ENCODE results near the gene MAP7.

The MAP7 gene

GRCh38 chr6:136550330-136551071 is at the start of gene MAP7:
MAP7 (minus strand) TSS chr6:136550422; CDS start chr6:136550408, 14 bp downstream.
- no peaks in the 10 kb centered on the region for H3K79me2 ChIP-seq (ENCODE audit: low read length)
- no peak within 1 kb of the TSS for H3K9ac ChIP-seq (ENCODE audit: low read length)
- H3K9me3 ChIP-seq (ENCODE audit: insufficient read depth, low read length): no peaks in the 10 kb centered on the region
- no peak within 1 kb of the TSS for H3K27ac ChIP-seq (ENCODE audit: low read length)
- no peaks in the 10 kb centered on the region for H3K36me3 ChIP-seq (replicated peaks; ENCODE audit: low read depth, low read length)
- no peaks in the 10 kb centered on the region for H4K20me1 ChIP-seq (ENCODE audit: insufficient read depth, low read length)
- no peak within 1 kb of the TSS for H2AFZ ChIP-seq (ENCODE audit: low read depth, low read length)
- no peaks in the 10 kb centered on the region for H3K4me1 ChIP-seq (ENCODE audit: low read length)
- no peaks in the 10 kb centered on the region for H3K27me3 ChIP-seq (ENCODE audit: low read depth, low read length)
- H3K4me3 ChIP-seq (ENCODE audit: low read length): peak within 1 kb of the TSS; percentile 84
- peak within 1 kb of the TSS; percentile 64 for H3K4me2 ChIP-seq (ENCODE audit: low read length)
- TF ChIP-seq EZH2phosphoT487 (IDR thresholded peaks at IDR 0.05; ENCODE audit: low read depth): no peak
- TF ChIP-seq CTCF (IDR thresholded peaks at IDR 0.05; ENCODE audit: low read depth, low read length): peak; percentile 64

GRCh38 chr6:136599329-136600011 is 49.2 kb upstream of the MAP7 start:
- no peak overlapping the region for H3K4me2 ChIP-seq (ENCODE audit: low read length)
- H4K20me1 ChIP-seq (ENCODE audit: insufficient read depth, low read length): no peaks in the 10 kb centered on the region
- H3K4me3 ChIP-seq (ENCODE audit: low read length): no peak overlapping the region
- H3K36me3 ChIP-seq (replicated peaks; ENCODE audit: low read depth, low read length): no peaks in the 10 kb centered on the region
- H3K79me2 ChIP-seq (ENCODE audit: low read length): no peaks in the 10 kb centered on the region
- peaks cover 4% of the 10 kb centered on the region; the same call in 1 of the 2 replicates for H3K27me3 ChIP-seq (ENCODE audit: low read depth, low read length)
- no peak overlapping the region for H3K9ac ChIP-seq (ENCODE audit: low read length)
- TF ChIP-seq CTCF (IDR thresholded peaks at IDR 0.05; ENCODE audit: low read depth, low read length) (no peak), EZH2phosphoT487 (IDR thresholded peaks at IDR 0.05; ENCODE audit: low read depth) (no peak)
- H2AFZ ChIP-seq (ENCODE audit: low read depth, low read length): no peak overlapping the region
- peaks cover 5% of the 10 kb centered on the region for H3K4me1 ChIP-seq (ENCODE audit: low read length)
- no peak overlapping the region for H3K27ac ChIP-seq (ENCODE audit: low read length)
- H3K9me3 ChIP-seq (ENCODE audit: insufficient read depth, low read length): no peaks in the 10 kb centered on the region

GRCh38 chr6:136598048-136598447 is 47.8 kb upstream of the MAP7 start:
- H3K4me2 ChIP-seq (ENCODE audit: low read length): no peak overlapping the region
- H3K27ac ChIP-seq (ENCODE audit: low read length): no peak overlapping the region
- H3K79me2 ChIP-seq (ENCODE audit: low read length): no peaks in the 10 kb centered on the region
- no peaks in the 10 kb centered on the region for H4K20me1 ChIP-seq (ENCODE audit: insufficient read depth, low read length)
- H2AFZ ChIP-seq (ENCODE audit: low read depth, low read length): no peak overlapping the region
- H3K36me3 ChIP-seq (replicated peaks; ENCODE audit: low read depth, low read length): no peaks in the 10 kb centered on the region
- H3K9me3 ChIP-seq (ENCODE audit: insufficient read depth, low read length): no peaks in the 10 kb centered on the region
- H3K4me3 ChIP-seq (ENCODE audit: low read length): no peak overlapping the region
- no peak overlapping the region for H3K9ac ChIP-seq (ENCODE audit: low read length)
- TF ChIP-seq CTCF (IDR thresholded peaks at IDR 0.05; ENCODE audit: low read depth, low read length): no peak
- no peak for TF ChIP-seq EZH2phosphoT487 (IDR thresholded peaks at IDR 0.05; ENCODE audit: low read depth)
- H3K27me3 ChIP-seq (ENCODE audit: low read depth, low read length): peaks cover 4% of the 10 kb centered on the region; the same call in 1 of the 2 replicates
- peaks cover 19% of the 10 kb centered on the region for H3K4me1 ChIP-seq (ENCODE audit: low read length)

- H3K4me1 ChIP-seq (ENCODE audit: low read length): peaks cover 20% of the 10 kb centered on the region
- H3K4me2 ChIP-seq (ENCODE audit: low read length): peak overlapping the region; percentile 84
- H3K27ac ChIP-seq (ENCODE audit: low read length): no peak overlapping the region
- H2AFZ ChIP-seq (ENCODE audit: low read depth, low read length): no peak overlapping the region
- no peak overlapping the region for H3K9ac ChIP-seq (ENCODE audit: low read length)
- TF ChIP-seq EZH2phosphoT487 (IDR thresholded peaks at IDR 0.05; ENCODE audit: low read depth) (no peak), CTCF (IDR thresholded peaks at IDR 0.05; ENCODE audit: low read depth, low read length) (no peak)
- peak overlapping the region; percentile 58 for H3K4me3 ChIP-seq (ENCODE audit: low read length)
- H3K9me3 ChIP-seq (ENCODE audit: insufficient read depth, low read length): no peaks in the 10 kb centered on the region
- peaks cover 10% of the 10 kb centered on the region for H3K36me3 ChIP-seq (replicated peaks; ENCODE audit: low read depth, low read length)
- no peaks in the 10 kb centered on the region for H4K20me1 ChIP-seq (ENCODE audit: insufficient read depth, low read length)
- peaks cover 4% of the 10 kb centered on the region; the same call in 1 of the 2 replicates for H3K27me3 ChIP-seq (ENCODE audit: low read depth, low read length)
- no peaks in the 10 kb centered on the region for H3K79me2 ChIP-seq (ENCODE audit: low read length)
These were observed 44.4 kb upstream of the MAP7 start for GRCh38 chr6:136594671-136595070.

Data from OCI-LY3 (cell line).